ENCODE measurements around the gene DNAH2. TPM values are rescaled to one million over a fixed set of nuclear protein-coding genes. Genes with fewer than 3 reads are reported as not detected.

Gene DNAH2
- total RNA-seq, 1 donor from 2014 or later, result 0.09 TPM

DNA sequence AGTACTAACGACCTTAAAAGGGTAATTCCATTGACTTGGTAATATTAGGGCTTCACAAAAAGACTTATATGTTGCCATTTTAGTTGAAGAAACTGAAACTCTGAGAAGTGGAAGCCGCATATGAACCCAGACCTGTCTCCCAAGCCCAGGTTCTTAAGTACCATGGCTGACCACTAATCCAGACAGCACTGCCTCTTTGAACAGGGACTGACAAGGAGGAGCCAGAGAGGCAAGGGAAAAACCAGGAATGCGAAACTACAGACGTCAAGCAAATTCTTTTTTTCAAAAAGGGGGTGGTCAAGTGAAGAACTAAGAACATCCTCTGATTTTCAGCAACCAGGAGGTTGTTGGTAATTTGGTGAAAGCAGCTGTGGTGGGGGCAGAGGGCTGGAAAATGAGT, 155.5 kb downstream of the DNAH2 start:
- Histone ChIP-seq H3K36me3 (no peaks in the 10 kb centered on the region), H3K4me2 (no peak overlapping the region)

DNA sequence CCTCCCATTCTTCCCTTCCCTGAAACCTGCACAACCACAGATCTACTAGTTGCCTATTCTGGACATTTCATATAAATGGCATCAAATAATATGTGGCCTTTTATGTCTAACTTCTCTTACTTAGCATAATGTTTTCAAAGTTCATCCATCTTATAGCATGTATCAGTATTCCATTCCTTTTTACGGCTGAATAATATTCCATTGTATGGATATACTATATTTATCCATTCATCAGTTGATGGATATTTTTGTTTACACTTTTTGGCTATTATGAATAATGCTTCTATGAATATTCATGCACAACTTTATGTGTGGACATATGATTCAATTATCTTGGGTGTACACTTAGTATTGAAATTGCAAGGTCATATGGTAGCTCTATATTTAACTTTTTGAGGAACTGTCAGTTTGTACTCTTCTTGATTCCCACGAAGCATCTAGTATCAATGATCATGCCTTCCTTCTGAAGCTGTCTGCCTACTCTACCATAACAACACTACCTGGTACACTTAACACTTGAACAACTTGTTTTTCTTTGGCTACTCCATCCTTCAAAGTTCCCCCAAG, 158.3 kb downstream of the DNAH2 start:
- no peaks in the 10 kb centered on the region for H3F3A ChIP-seq (ENCODE audit: low read depth)
- DNase-seq (ENCODE audit: low spot score), result no peak
- H3K4me3 Mint-ChIP-seq, result no peak overlapping the region
- no peaks in the 10 kb centered on the region for H3K4me1 Mint-ChIP-seq
- no peaks in the 10 kb centered on the region for H4K20me1 ChIP-seq (ENCODE audit: low read depth)
- no peak overlapping the region for H3K27ac ChIP-seq
- no peaks in the 10 kb centered on the region for H3K4me1 ChIP-seq
- H3K27ac Mint-ChIP-seq, result no peak overlapping the region
- no peaks in the 10 kb centered on the region for H3K36me3 ChIP-seq
- H3K4me3 ChIP-seq, result no peak overlapping the region
- H3K27me3 ChIP-seq, result no peaks in the 10 kb centered on the region
- no peak overlapping the region for H3K4me2 ChIP-seq
- no peaks in the 10 kb centered on the region for H3K9me3 Mint-ChIP-seq
- H3K9ac ChIP-seq, result no peak overlapping the region
- H2AFZ ChIP-seq (replicated peaks), result no peak overlapping the region
- H3K27me3 Mint-ChIP-seq (ENCODE audit: insufficient read depth, low read depth), result no peaks in the 10 kb centered on the region
- TF ChIP-seq, protein P1, sequence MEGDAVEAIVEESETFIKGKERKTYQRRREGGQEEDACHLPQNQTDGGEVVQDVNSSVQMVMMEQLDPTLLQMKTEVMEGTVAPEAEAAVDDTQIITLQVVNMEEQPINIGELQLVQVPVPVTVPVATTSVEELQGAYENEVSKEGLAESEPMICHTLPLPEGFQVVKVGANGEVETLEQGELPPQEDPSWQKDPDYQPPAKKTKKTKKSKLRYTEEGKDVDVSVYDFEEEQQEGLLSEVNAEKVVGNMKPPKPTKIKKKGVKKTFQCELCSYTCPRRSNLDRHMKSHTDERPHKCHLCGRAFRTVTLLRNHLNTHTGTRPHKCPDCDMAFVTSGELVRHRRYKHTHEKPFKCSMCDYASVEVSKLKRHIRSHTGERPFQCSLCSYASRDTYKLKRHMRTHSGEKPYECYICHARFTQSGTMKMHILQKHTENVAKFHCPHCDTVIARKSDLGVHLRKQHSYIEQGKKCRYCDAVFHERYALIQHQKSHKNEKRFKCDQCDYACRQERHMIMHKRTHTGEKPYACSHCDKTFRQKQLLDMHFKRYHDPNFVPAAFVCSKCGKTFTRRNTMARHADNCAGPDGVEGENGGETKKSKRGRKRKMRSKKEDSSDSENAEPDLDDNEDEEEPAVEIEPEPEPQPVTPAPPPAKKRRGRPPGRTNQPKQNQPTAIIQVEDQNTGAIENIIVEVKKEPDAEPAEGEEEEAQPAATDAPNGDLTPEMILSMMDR (IDR thresholded peaks at IDR 0.05), result no peak
- TF ChIP-seq EZH2phosphoT487 (IDR thresholded peaks at IDR 0.05), result no peak
- no peak for TF ChIP-seq EZH2 (IDR thresholded peaks at IDR 0.05)
- H3K36me3 Mint-ChIP-seq, result peaks cover 18% of the 10 kb centered on the region
- no peaks in the 10 kb centered on the region for H3K79me2 ChIP-seq (ENCODE audit: low read depth)
- H3K9me3 ChIP-seq (ENCODE audit: low read depth), result no peaks in the 10 kb centered on the region

More for the DNA sequence above, 155.5 kb downstream of the DNAH2 start:
- Histone ChIP-seq H3K9ac (no peak overlapping the region), H3K4me1 (no peaks in the 10 kb centered on the region), H3F3A (ENCODE audit: low read depth) (no peaks in the 10 kb centered on the region), H2AFZ (replicated peaks) (no peak overlapping the region), H3K9me3 (ENCODE audit: low read depth) (no peaks in the 10 kb centered on the region), H3K27ac (no peak overlapping the region), H3K4me3 (no peak overlapping the region), H3K79me2 (ENCODE audit: low read depth) (no peaks in the 10 kb centered on the region), H3K27me3 (no peaks in the 10 kb centered on the region), H4K20me1 (ENCODE audit: low read depth) (no peaks in the 10 kb centered on the region)
- Mint-ChIP-seq H3K4me3 (no peak overlapping the region), H3K4me1 (no peaks in the 10 kb centered on the region), H3K27ac (no peak overlapping the region), H3K9me3 (no peaks in the 10 kb centered on the region), H3K27me3 (ENCODE audit: insufficient read depth, low read depth) (no peaks in the 10 kb centered on the region), H3K36me3 (peaks cover 18% of the 10 kb centered on the region)
- TF ChIP-seq, protein P1 (IDR thresholded peaks at IDR 0.05), result no peak
- no peak for TF ChIP-seq EZH2 (IDR thresholded peaks at IDR 0.05)
- no peak for TF ChIP-seq EZH2phosphoT487 (IDR thresholded peaks at IDR 0.05)
- peak; percentile 33 for DNase-seq (ENCODE audit: low spot score)

DNA sequence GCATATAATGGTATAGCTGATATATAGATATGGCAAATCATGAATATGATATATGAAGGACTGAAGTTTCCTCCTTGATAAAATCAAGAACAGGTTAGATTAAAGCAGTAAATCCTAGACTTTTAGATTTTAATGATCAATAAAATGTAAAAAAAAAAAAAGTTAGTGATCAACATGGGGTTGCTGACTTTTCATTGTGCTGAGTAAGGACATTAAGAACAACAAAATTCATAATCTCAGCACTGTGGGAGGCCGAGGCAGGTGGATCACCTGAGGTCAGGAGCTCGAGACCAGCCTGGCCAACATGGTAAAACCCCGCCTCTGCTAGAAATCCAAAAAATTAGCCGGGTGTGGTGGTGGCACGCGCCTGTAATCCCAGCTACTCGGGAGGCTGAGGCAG, 160.7 kb downstream of the DNAH2 start:
- Histone ChIP-seq H3K79me2 (ENCODE audit: low read depth) (no peaks in the 10 kb centered on the region), H2AFZ (replicated peaks) (no peak overlapping the region), H3K27ac (no peak overlapping the region), H3K4me2 (no peak overlapping the region), H3F3A (ENCODE audit: low read depth) (peaks cover 8% of the 10 kb centered on the region), H3K36me3 (no peaks in the 10 kb centered on the region), H3K4me1 (peaks cover 1% of the 10 kb centered on the region), H3K4me3 (no peak overlapping the region), H4K20me1 (ENCODE audit: low read depth) (no peaks in the 10 kb centered on the region), H3K9ac (no peak overlapping the region), H3K9me3 (ENCODE audit: low read depth) (no peaks in the 10 kb centered on the region), H3K27me3 (no peaks in the 10 kb centered on the region)
- Mint-ChIP-seq H3K27ac (no peak overlapping the region), H3K4me1 (no peaks in the 10 kb centered on the region), H3K27me3 (ENCODE audit: insufficient read depth, low read depth) (no peaks in the 10 kb centered on the region), H3K36me3 (peaks cover 13% of the 10 kb centered on the region), H3K4me3 (no peak overlapping the region), H3K9me3 (no peaks in the 10 kb centered on the region)
- no peak for DNase-seq (ENCODE audit: low spot score)
- TF ChIP-seq, protein P1 (IDR thresholded peaks at IDR 0.05), result no peak
- TF ChIP-seq EZH2phosphoT487 (IDR thresholded peaks at IDR 0.05) (no peak), EZH2 (IDR thresholded peaks at IDR 0.05) (no peak)

All from neural progenitor cell (in vitro differentiated cells).